Measurements from ENCODE around the gene ERC2. TPM values are rescaled to one million over a fixed set of nuclear protein-coding genes. Genes with fewer than 3 reads are reported as not detected.

ERC2 gene
- total RNA-seq, 1 donor from 2014 or later, result 7.4 TPM

- Histone ChIP-seq H3K4me1 (ENCODE audit: insufficient read depth, low read length) (no peaks in the 10 kb centered on the region), H3K9ac (ENCODE audit: low read length) (no peak overlapping the region), H3K4me3 (ENCODE audit: insufficient read depth, low read depth, low read length) (no peak overlapping the region), H2AFZ (ENCODE audit: low read depth, low read length) (no peak overlapping the region), H3K27ac (ENCODE audit: low read depth, low read length) (no peak overlapping the region), H3K4me2 (ENCODE audit: low read length) (no peak overlapping the region), H4K20me1 (ENCODE audit: insufficient read depth, low read length) (peaks cover 4% of the 10 kb centered on the region), H3K27me3 (ENCODE audit: insufficient read depth, low read length) (no peaks in the 10 kb centered on the region), H3K9me3 (ENCODE audit: insufficient read depth, low read depth, low read length) (no peaks in the 10 kb centered on the region), H3K79me2 (ENCODE audit: insufficient read depth, low read length) (no peaks in the 10 kb centered on the region), H3K36me3 (ENCODE audit: insufficient read depth, low read length) (no peaks in the 10 kb centered on the region)
- H3K9me3 Mint-ChIP-seq (ENCODE audit: unreplicated experiment), result no peaks in the 10 kb centered on the region
- no peak for TF ChIP-seq EZH2 (IDR thresholded peaks at IDR 0.05; ENCODE audit: insufficient read depth, low read length)
- TF ChIP-seq CTCF (IDR thresholded peaks at IDR 0.05; ENCODE audit: insufficient read depth, low read depth, low read length), result no peak
- H3K4me1 Mint-ChIP-seq (ENCODE audit: low read depth, unreplicated experiment), result no peaks in the 10 kb centered on the region
- FAIRE-seq, result no peak
- H3K27ac Mint-ChIP-seq (ENCODE audit: unreplicated experiment), result no peak overlapping the region
- H3K36me3 Mint-ChIP-seq (ENCODE audit: low read depth, unreplicated experiment), result no peaks in the 10 kb centered on the region
- H3K4me3 Mint-ChIP-seq (ENCODE audit: unreplicated experiment), result no peak overlapping the region
- DNase-seq (ENCODE audit: low read depth), result no peak
- H3K27me3 Mint-ChIP-seq (ENCODE audit: low read depth, unreplicated experiment), result no peaks in the 10 kb centered on the region
These were observed 15.3 kb downstream of the ERC2 start for GRCh38 chr3:56453011-56453410.

- H3K27me3 ChIP-seq (ENCODE audit: insufficient read depth, low read length), result no peaks in the 10 kb centered on the region
- H3K27ac Mint-ChIP-seq (ENCODE audit: unreplicated experiment), result no peak overlapping the region
- H3K36me3 Mint-ChIP-seq (ENCODE audit: low read depth, unreplicated experiment), result no peaks in the 10 kb centered on the region
- no peak overlapping the region for H2AFZ ChIP-seq (ENCODE audit: low read depth, low read length)
- DNase-seq (ENCODE audit: low read depth), result no peak
- TF ChIP-seq CTCF (IDR thresholded peaks at IDR 0.05; ENCODE audit: insufficient read depth, low read depth, low read length), result no peak
- no peak for TF ChIP-seq EZH2 (IDR thresholded peaks at IDR 0.05; ENCODE audit: insufficient read depth, low read length)
- FAIRE-seq, result no peak
- H3K27ac ChIP-seq (ENCODE audit: low read depth, low read length), result no peak overlapping the region
- H3K27me3 Mint-ChIP-seq (ENCODE audit: low read depth, unreplicated experiment), result no peaks in the 10 kb centered on the region
- no peak overlapping the region for H3K4me3 ChIP-seq (ENCODE audit: insufficient read depth, low read depth, low read length)
- no peaks in the 10 kb centered on the region for H3K9me3 Mint-ChIP-seq (ENCODE audit: unreplicated experiment)
- no peaks in the 10 kb centered on the region for H3K4me1 Mint-ChIP-seq (ENCODE audit: low read depth, unreplicated experiment)
- H4K20me1 ChIP-seq (ENCODE audit: insufficient read depth, low read length), result no peaks in the 10 kb centered on the region
- no peaks in the 10 kb centered on the region for H3K79me2 ChIP-seq (ENCODE audit: insufficient read depth, low read length)
- H3K36me3 ChIP-seq (ENCODE audit: insufficient read depth, low read length), result no peaks in the 10 kb centered on the region
- H3K9me3 ChIP-seq (ENCODE audit: insufficient read depth, low read depth, low read length), result no peaks in the 10 kb centered on the region
- H3K4me3 Mint-ChIP-seq (ENCODE audit: unreplicated experiment), result no peak overlapping the region
- H3K4me2 ChIP-seq (ENCODE audit: low read length), result no peak overlapping the region
- H3K4me1 ChIP-seq (ENCODE audit: insufficient read depth, low read length), result no peaks in the 10 kb centered on the region
- no peak overlapping the region for H3K9ac ChIP-seq (ENCODE audit: low read length)
These were observed 16.2 kb downstream of the ERC2 start for GRCh38 chr3:56452085-56452484.

GRCh38 chr3:56443372-56443771, 24.9 kb downstream of the ERC2 start:
- Mint-ChIP-seq H3K27ac (ENCODE audit: unreplicated experiment) (no peak overlapping the region), H3K4me3 (ENCODE audit: unreplicated experiment) (no peak overlapping the region)
- no peaks in the 10 kb centered on the region for H4K20me1 ChIP-seq (ENCODE audit: insufficient read depth, low read length)

More at GRCh38 chr3:56443372-56443771, 24.9 kb downstream of the ERC2 start:
- H3K9ac ChIP-seq (ENCODE audit: low read length), result no peak overlapping the region
- H3K4me2 ChIP-seq (ENCODE audit: low read length), result no peak overlapping the region
- no peak overlapping the region for H3K27ac ChIP-seq (ENCODE audit: low read depth, low read length)
- no peaks in the 10 kb centered on the region for H3K9me3 ChIP-seq (ENCODE audit: insufficient read depth, low read depth, low read length)
- H3K36me3 ChIP-seq (ENCODE audit: insufficient read depth, low read length), result no peaks in the 10 kb centered on the region
- DNase-seq (ENCODE audit: low read depth) (no peak), FAIRE-seq (no peak)
- Mint-ChIP-seq H3K27me3 (ENCODE audit: low read depth, unreplicated experiment) (no peaks in the 10 kb centered on the region), H3K4me1 (ENCODE audit: low read depth, unreplicated experiment) (peaks cover 4% of the 10 kb centered on the region), H3K9me3 (ENCODE audit: unreplicated experiment) (peaks cover 8% of the 10 kb centered on the region), H3K36me3 (ENCODE audit: low read depth, unreplicated experiment) (no peaks in the 10 kb centered on the region)
- no peak overlapping the region for H2AFZ ChIP-seq (ENCODE audit: low read depth, low read length)
- no peaks in the 10 kb centered on the region for H3K79me2 ChIP-seq (ENCODE audit: insufficient read depth, low read length)
- no peaks in the 10 kb centered on the region for H3K4me1 ChIP-seq (ENCODE audit: insufficient read depth, low read length)
- no peak overlapping the region for H3K4me3 ChIP-seq (ENCODE audit: insufficient read depth, low read depth, low read length)
- no peak for TF ChIP-seq EZH2 (IDR thresholded peaks at IDR 0.05; ENCODE audit: insufficient read depth, low read length)
- TF ChIP-seq CTCF (IDR thresholded peaks at IDR 0.05; ENCODE audit: insufficient read depth, low read depth, low read length), result no peak
- no peaks in the 10 kb centered on the region for H3K27me3 ChIP-seq (ENCODE audit: insufficient read depth, low read length)

All from astrocyte (in vitro differentiated cells and primary cell).